Endothelial cell of umbilical vein (primary cell): Measurements from ENCODE around the gene TP53AIP1. TPM values are rescaled to one million over a fixed set of nuclear protein-coding genes. Genes with fewer than 3 reads are reported as not detected.

Experiments used
- BruUV-seq: library from RNA; stranded (reverse); fragments of 400-500 nt; replicated peaks from 2 replicates; lab custom pipeline; 2021; lab: Mats Ljungman, UMichigan
- CTCF ChIA-PET: fragments of 300-600, 350-600 bp; sonication (Branson Sonifier 250); formaldehyde crosslinking; loops from one replicate; lab custom pipeline; 2021; ENCODE audit warnings: antibody characterized with exemption, inconsistent platforms; lab: Charles Lee
- POLR2A ChIA-PET: fragments of 300-600, 350-600 bp; sonication (Branson Sonifier 250); formaldehyde crosslinking; loops from one replicate; lab custom pipeline; 2021; ENCODE audit warnings: antibody characterized with exemption, inconsistent platforms; lab: Charles Lee
- DNase-seq: peaks from one replicate; pipeline ENCODE4 v3.0.0-alpha.2; 2011; ENCODE audit warnings: low read depth, low spot score
- FAIRE-seq: peaks from 2 replicates; lab custom pipeline; 2011; peaks lifted over from hg19 to GRCh38; lab: Jason Lieb, UNC
- H2AFZ ChIP-seq: 2 replicates; pipeline ENCODE4 v1.6.0; 2012; ENCODE audit warnings: low read depth, low read length, control low read depth, inconsistent platforms
- H3K27ac ChIP-seq: 2 replicates; pipeline ENCODE4 v1.5.1; 2011; ENCODE audit warnings: low read depth, mild to moderate bottlenecking, control low read depth, low read length, moderate library complexity; ENCODE audit not compliant: insufficient read depth
- H3K27me3 ChIP-seq, 2 experiments: 2 replicates each; pipeline versions ENCODE4 v1.6.0 to v1.6.1; 2011; ENCODE audit warnings: low read length in 2 of 2, mixed read lengths in 1 of 2; ENCODE audit not compliant: control insufficient read depth in 2 of 2, insufficient read depth in 2 of 2
- H3K36me3 ChIP-seq, 2 experiments: 2 replicates in 1 of 2; 3 replicates in 1 of 2; pipeline ENCODE4 v1.5.1; 2011; ENCODE audit warnings: low read length in 2 of 2, mild to moderate bottlenecking in 1 of 2, moderate library complexity in 1 of 2; ENCODE audit not compliant: control insufficient read depth in 2 of 2, insufficient read depth in 2 of 2; ENCODE audit errors: extremely low read depth in 1 of 2
- H3K4me1 ChIP-seq: 3 replicates; pipeline ENCODE4 v1.5.1; 2011; ENCODE audit warnings: mild to moderate bottlenecking, low read length; ENCODE audit not compliant: control insufficient read depth, insufficient read depth; ENCODE audit errors: extremely low read depth
- H3K4me2 ChIP-seq: 2 replicates; pipeline ENCODE4 v1.6.1; 2011; ENCODE audit warnings: low read length, control low read depth, mixed read lengths; ENCODE audit not compliant: insufficient read depth
- H3K4me3 ChIP-seq, 3 experiments: fragments of 200-600 bp in 1 of 3; sonication (generic), shearing (Covaris generic) in 1 of 3; replicated peaks in 1 of 3; 2 replicates each; pipeline ENCODE4 v1.5.1; 2011 to 2016; ENCODE audit warnings: control low read depth in 3 of 3, low read length in 3 of 3, mild to moderate bottlenecking in 2 of 3, inconsistent platforms in 1 of 3, low read depth in 1 of 3, moderate library complexity in 1 of 3; ENCODE audit not compliant: insufficient read depth in 1 of 3
- H3K79me2 ChIP-seq: 2 replicates; pipeline ENCODE4 v1.6.0; 2012; ENCODE audit warnings: low read length, inconsistent platforms; ENCODE audit not compliant: control insufficient read depth, insufficient read depth
- H3K9ac ChIP-seq: replicated peaks from 2 replicates; pipeline ENCODE3; 2011; ENCODE audit warnings: low read length, control low read depth; ENCODE audit not compliant: insufficient read depth; ENCODE audit errors: extremely low read depth
- H3K9me1 ChIP-seq: replicated peaks from 3 replicates; pipeline ENCODE4 v1.6.0; 2011; ENCODE audit warnings: mild to moderate bottlenecking, low read length; ENCODE audit not compliant: control insufficient read depth, insufficient read depth; ENCODE audit errors: extremely low read depth
- H3K9me3 ChIP-seq: replicated peaks from 2 replicates; pipeline ENCODE4 v1.5.1; 2012; ENCODE audit warnings: low read length, inconsistent platforms; ENCODE audit not compliant: control insufficient read depth, insufficient read depth
- H4K20me1 ChIP-seq: replicated peaks from 2 replicates; pipeline ENCODE3; 2011; ENCODE audit warnings: mild to moderate bottlenecking, low read length; ENCODE audit not compliant: control insufficient read depth, insufficient read depth; ENCODE audit errors: extremely low read depth
- EZH2 ChIP-seq: IDR thresholded peaks from 2 replicates; pipeline ENCODE4 v1.6.1; 2012; ENCODE audit warnings: borderline replicate concordance, low read depth, mild to moderate bottlenecking, moderate library complexity, low read length, inconsistent platforms; ENCODE audit not compliant: severe bottlenecking
- FOS ChIP-seq: IDR thresholded peaks from 2 replicates; pipeline ENCODE4 v1.6.1; 2011; ENCODE audit warnings: mild to moderate bottlenecking, low read length, moderate library complexity, borderline replicate concordance; ENCODE audit not compliant: insufficient read depth
- GATA2 ChIP-seq: IDR thresholded peaks from 2 replicates; pipeline ENCODE4 v1.7.0; 2011; ENCODE audit warnings: low read depth, mild to moderate bottlenecking, moderate library complexity, mixed read lengths, low read length; ENCODE audit not compliant: insufficient read length, insufficient read depth
- JUN ChIP-seq: IDR thresholded peaks from 2 replicates; pipeline ENCODE4 v1.6.1; 2011; ENCODE audit warnings: borderline replicate concordance, low read depth; ENCODE audit not compliant: insufficient read length, insufficient read depth
- MYC ChIP-seq: IDR thresholded peaks from one replicate; pipeline ENCODE4 v1.6.1; 2011; ENCODE audit warnings: mild to moderate bottlenecking, low read depth, low read length
- POLR2A ChIP-seq: IDR thresholded peaks from 2 replicates; pipeline ENCODE4 v1.6.1; 2012; ENCODE audit warnings: low read depth, mild to moderate bottlenecking, control low read depth, low read length
- POLR2AphosphoS5 ChIP-seq: IDR thresholded peaks from 2 replicates; pipeline ENCODE4 v1.6.1; 2012; ENCODE audit warnings: low read depth, mild to moderate bottlenecking, control low read depth, low read length, moderate library complexity; ENCODE audit not compliant: insufficient read depth
- dilution Hi-C: fragments of 300-500 bp; cut with MboI; formaldehyde crosslinking; loops from one replicate; pipeline ENCODE4 v1.15.0; 2019; ENCODE audit warnings: low sequenced_read_pairs; ENCODE audit not compliant: extremely low pct_ligation_motif_present
- intact Hi-C: fragments of 100-400 bp; cut with micrococcal nuclease; formaldehyde crosslinking; loops from one replicate; pipeline ENCODE4 v1.10.0; 2022
- polyA plus RNA-seq, 4 experiments: library from polyadenylated mRNA; depleted of rRNA in 3 of 4; stranded (reverse) in 3 of 4; unstranded in 1 of 4; fragments of >200 nt; gene quantifications; 2 replicates each; pipeline versions ENCODE4 v1.2.1 to v1.2.3, GENCODE V29; 2011 to 2012; ENCODE audit warnings: missing spikeins in 1 of 4
- total RNA-seq: library from RNA; stranded (reverse); gene quantifications from 2 replicates; pipeline ENCODE4 v1.2.3, GENCODE V29; 2021
- TF ChIP-seq, protein P1 (sequence below), 2 donors: IDR thresholded peaks; 1 replicate in 1 of 2; 2 replicates in 1 of 2; pipeline ENCODE4 v1.5.1; 2011; ENCODE audit warnings: low read length in 2 of 2, mild to moderate bottlenecking in 2 of 2, moderate library complexity in 2 of 2, control low read depth in 1 of 2, inconsistent platforms in 1 of 2, low read depth in 1 of 2; ENCODE audit not compliant: insufficient read depth in 1 of 2; ENCODE audit errors: extremely low read depth in 1 of 2
- TF ChIP-seq, protein P2 (sequence below): IDR thresholded peaks from 2 replicates; pipeline ENCODE4 v1.6.1; 2011; ENCODE audit not compliant: insufficient read depth, insufficient read length

The TP53AIP1 gene
- total and polyA plus RNA-seq, 2 donors (not counting 3 experiments of a cell fraction or from before 2014, with no cell fraction given): not detected

DNA sequence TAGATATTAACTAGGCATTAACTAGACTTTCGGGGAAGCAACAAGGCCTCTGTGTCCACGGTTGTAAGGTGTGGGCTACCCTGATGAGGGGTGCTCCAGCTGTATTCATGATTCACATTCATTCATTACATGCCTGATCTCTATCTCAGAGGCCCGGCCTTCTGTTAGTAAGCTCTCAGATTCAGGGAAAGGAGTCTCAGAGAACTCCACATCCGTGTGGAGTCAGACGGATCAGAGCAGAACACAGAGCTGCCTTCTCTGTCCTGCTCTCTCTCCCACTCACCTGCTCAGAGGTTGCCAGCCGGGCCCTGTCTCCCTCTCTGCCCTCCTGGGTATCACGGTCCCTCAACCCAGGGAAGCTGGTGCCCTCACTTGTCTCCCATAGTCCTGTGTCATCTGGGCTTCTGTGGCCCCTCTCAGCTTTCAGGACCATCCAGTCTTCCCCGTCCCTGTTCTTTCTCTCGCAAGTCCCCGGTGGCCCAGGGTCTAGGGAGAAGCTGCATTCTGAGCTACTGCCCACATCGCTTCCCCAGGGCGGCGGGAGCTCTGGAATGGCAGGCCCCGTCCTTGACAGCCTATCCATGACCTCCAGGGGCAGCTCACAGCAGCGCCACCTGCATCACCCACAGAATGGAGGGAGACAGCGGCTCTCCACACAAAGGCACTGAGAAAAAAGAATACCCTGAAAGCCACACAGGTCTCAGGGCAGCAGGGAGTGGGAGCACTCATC lies 4.3 kb downstream of the TP53AIP1 start:
- Histone ChIP-seq H3K4me3 (no peak overlapping the region), H4K20me1 (no peaks in the 10 kb centered on the region), H3K27ac (no peak overlapping the region), H3K36me3 (no peaks in the 10 kb centered on the region), H3K9me3 (no peaks in the 10 kb centered on the region), H2AFZ (no peak overlapping the region), H3K9ac (no peak overlapping the region), H3K79me2 (no peaks in the 10 kb centered on the region), H3K4me1 (no peaks in the 10 kb centered on the region), H3K4me2 (no peak overlapping the region), H3K27me3 (peaks cover 0 to 2% of the 10 kb centered on the region in 2 experiments), H3K9me1 (no peaks in the 10 kb centered on the region)
- intact Hi-C loops: no loop called here
- ChIA-PET POLR2A (no interaction called here), CTCF (interaction anchor here (1.0 to 7.4 kb wide), 4 partner anchors 9 to 53 kb away, joined by 3 to 43 read pairs (median 8); no protein-coding TSS in a partner anchor)
- no TSS peak for BruUV-seq
- no peak for TF ChIP-seq EZH2
- TF ChIP-seq FOS: no peak
- TF ChIP-seq JUN: no peak
- no peak for TF ChIP-seq POLR2AphosphoS5
- no peak for TF ChIP-seq GATA2
- TF ChIP-seq, protein P1, sequence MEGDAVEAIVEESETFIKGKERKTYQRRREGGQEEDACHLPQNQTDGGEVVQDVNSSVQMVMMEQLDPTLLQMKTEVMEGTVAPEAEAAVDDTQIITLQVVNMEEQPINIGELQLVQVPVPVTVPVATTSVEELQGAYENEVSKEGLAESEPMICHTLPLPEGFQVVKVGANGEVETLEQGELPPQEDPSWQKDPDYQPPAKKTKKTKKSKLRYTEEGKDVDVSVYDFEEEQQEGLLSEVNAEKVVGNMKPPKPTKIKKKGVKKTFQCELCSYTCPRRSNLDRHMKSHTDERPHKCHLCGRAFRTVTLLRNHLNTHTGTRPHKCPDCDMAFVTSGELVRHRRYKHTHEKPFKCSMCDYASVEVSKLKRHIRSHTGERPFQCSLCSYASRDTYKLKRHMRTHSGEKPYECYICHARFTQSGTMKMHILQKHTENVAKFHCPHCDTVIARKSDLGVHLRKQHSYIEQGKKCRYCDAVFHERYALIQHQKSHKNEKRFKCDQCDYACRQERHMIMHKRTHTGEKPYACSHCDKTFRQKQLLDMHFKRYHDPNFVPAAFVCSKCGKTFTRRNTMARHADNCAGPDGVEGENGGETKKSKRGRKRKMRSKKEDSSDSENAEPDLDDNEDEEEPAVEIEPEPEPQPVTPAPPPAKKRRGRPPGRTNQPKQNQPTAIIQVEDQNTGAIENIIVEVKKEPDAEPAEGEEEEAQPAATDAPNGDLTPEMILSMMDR (IDR thresholded peaks at IDR 0.05; ENCODE audit: extremely low read depth in 1 of 2, insufficient read depth in 1 of 2, low read depth in 1 of 2, low read length in 2 of 2): no peak
- no peak for TF ChIP-seq POLR2A
- TF ChIP-seq, protein P2, sequence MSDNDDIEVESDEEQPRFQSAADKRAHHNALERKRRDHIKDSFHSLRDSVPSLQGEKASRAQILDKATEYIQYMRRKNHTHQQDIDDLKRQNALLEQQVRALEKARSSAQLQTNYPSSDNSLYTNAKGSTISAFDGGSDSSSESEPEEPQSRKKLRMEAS: no peak
- no peak for TF ChIP-seq MYC
- FAIRE-seq (no peak), DNase-seq (no peak)
- dilution Hi-C loops: no loop called here
